GM18870 (cell line): ENCODE results near the gene D2HGDH.
"Not testable (repeated sequence)": the region's sequence is repeated elsewhere in the genome, so short reads cannot be mapped to it uniquely, and the experiment has no call there.

ENCODE experiments used
- ATAC-seq: cut with Tn5 transposase; IDR thresholded peaks from one replicate; pipeline ENCODE4 v1.9.1; 2021; ENCODE audit warnings: moderate library complexity; ENCODE audit not compliant: unreplicated experiment

D2HGDH gene

GRCh38 chr2:241791385-241791784 lies 57.0 kb downstream of the D2HGDH start:
- ATAC-seq, result not testable (repeated sequence)

- ATAC-seq, result no peak
Measured at GRCh38 chr2:241793385-241793784, 59.0 kb downstream of the D2HGDH start.

GRCh38 chr2:241794250-241794823 lies 59.9 kb downstream of the D2HGDH start:
- ATAC-seq, result no peak

GRCh38 chr2:241795021-241795999 lies 60.9 kb downstream of the D2HGDH start:
- ATAC-seq, result no peak

GRCh38 chr2:241796209-241796608 lies 61.8 kb downstream of the D2HGDH start:
- ATAC-seq, result no peak

GRCh38 chr2:241796610-241797138 lies 62.2 kb downstream of the D2HGDH start:
- no peak for ATAC-seq

GRCh38 chr2:241797441-241798080 lies 63.1 kb downstream of the D2HGDH start:
- no peak for ATAC-seq

GRCh38 chr2:241798081-241798630 lies 63.7 kb downstream of the D2HGDH start:
- ATAC-seq, result no peak

GRCh38 chr2:241798631-241799521 lies 64.4 kb downstream of the D2HGDH start:
- no peak for ATAC-seq

- ATAC-seq, result no peak
Measured at GRCh38 chr2:241799522-241800197, 65.2 kb downstream of the D2HGDH start.

GRCh38 chr2:241800198-241800903 lies 65.9 kb downstream of the D2HGDH start:
- not testable (repeated sequence) for ATAC-seq

GRCh38 chr2:241801611-241802420 lies 67.4 kb downstream of the D2HGDH start:
- no peak for ATAC-seq

GRCh38 chr2:241802421-241803318 lies 68.2 kb downstream of the D2HGDH start:
- no peak for ATAC-seq

- ATAC-seq, result no peak
Measured at GRCh38 chr2:241803387-241804325, 69.2 kb downstream of the D2HGDH start.

- no peak for ATAC-seq
Measured at GRCh38 chr2:241804326-241805229, 70.1 kb downstream of the D2HGDH start.
